GM12874 (cell line): ENCODE data around the gene RASA4B.

ENCODE experiments used
- TF ChIP-seq, protein P1 (sequence below): IDR thresholded peaks from 2 replicates; pipeline ENCODE4 v1.5.1; 2011; ENCODE audit warnings: low read depth, mild to moderate bottlenecking, control low read depth, low read length, moderate library complexity; ENCODE audit not compliant: insufficient read depth

Gene RASA4B

DNA sequence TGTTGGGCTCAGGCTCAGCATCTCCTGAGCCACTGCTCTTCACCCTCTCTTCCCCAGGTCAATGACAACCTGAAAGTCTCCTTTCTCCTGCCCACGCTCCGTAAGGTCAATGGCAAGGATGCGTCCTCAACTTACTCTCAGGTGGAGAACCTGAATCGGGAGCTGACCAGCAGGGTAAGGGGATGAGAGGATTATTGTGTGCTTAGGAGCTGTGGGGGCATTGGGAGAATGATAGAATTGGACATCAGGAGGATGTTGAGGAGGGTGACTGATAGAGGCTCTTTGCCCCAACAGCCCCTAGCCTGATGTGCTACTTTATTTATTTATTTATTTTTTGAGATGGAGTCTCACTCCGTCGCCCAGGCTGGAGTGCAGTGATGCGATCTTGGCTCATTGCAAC is 51.5 kb downstream of the RASA4B start:
- TF ChIP-seq, protein P1, sequence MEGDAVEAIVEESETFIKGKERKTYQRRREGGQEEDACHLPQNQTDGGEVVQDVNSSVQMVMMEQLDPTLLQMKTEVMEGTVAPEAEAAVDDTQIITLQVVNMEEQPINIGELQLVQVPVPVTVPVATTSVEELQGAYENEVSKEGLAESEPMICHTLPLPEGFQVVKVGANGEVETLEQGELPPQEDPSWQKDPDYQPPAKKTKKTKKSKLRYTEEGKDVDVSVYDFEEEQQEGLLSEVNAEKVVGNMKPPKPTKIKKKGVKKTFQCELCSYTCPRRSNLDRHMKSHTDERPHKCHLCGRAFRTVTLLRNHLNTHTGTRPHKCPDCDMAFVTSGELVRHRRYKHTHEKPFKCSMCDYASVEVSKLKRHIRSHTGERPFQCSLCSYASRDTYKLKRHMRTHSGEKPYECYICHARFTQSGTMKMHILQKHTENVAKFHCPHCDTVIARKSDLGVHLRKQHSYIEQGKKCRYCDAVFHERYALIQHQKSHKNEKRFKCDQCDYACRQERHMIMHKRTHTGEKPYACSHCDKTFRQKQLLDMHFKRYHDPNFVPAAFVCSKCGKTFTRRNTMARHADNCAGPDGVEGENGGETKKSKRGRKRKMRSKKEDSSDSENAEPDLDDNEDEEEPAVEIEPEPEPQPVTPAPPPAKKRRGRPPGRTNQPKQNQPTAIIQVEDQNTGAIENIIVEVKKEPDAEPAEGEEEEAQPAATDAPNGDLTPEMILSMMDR, result no peak

DNA sequence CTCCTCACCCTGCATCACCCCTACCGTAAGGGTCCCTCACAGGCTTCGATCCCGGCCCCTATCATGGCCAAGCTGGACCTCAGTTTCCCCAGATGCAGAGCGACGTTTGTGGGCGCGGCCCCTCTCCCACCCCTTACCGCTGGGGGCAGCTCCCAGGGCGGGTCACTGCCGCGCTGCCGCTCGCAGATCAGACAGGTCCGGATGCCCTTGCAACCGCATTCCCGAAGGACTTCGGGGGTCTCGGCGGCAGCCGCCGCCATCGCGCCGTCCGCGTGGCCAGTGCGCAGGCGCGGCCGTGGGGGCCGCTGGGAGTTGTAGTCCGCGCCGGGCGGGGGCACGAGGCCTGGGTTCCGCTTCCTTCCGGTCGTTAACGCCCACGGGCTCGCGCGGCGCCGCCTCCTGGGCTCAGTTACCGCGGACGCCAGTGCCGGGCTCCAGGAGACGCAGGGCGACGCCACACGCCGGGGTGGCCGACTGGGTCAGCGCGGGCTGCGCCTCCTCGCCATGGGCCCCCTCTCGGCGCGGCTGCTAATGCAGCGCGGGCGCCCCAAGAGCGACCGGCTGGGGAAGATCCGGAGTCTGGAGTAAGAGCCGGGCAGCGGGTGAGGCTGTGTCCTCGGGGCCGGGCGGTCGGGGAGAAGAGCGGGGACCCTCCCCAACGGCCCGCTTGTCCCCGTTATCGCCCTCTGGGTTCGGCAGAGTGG is 52.8 kb downstream of the RASA4B start, which contains the start of the genes ALKBH4 and LRWD1:
ALKBH4 (minus strand) TSS at position 287 of the 704 bp plus-strand sequence; CDS start at position 260, 27 bp downstream.
LRWD1 (plus strand) TSS at position 408 of the 704 bp plus-strand sequence; CDS start at position 505, 97 bp downstream.
- TF ChIP-seq, protein P1, result peak; percentile 32

DNA sequence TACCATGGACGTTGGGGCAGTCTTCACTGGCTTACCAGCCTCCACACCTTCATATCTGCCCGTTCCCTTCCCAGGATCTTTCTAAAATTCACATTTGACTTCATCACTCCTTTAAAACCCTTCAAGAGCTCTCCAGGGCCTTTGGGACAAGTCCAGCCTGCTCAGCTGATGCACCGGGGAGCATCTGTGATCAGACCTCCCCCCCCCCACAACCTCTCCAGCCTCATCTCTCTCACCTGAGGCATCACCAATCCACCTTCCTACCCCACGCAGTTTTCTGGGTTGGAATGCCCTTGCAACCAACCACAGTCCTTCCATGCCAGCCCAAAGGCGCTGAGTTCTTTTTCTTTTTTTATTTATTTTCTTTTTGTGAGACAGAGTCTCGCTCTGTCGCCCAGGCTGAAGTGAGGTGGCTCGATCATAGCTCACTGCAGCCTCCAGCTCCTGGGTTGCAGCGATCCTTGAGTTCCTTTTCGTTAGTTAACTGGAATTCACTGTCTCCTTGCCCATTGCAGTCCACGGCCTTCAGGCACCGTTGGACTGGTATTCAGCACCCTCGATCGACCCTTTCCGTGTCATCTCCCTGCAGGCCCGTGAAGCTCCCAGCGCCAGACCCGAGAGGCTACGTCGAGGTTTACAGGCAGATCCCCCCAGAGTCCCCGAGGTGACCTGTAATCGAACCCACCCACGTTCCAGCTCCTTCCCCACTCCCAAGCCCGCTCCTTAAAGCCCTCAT is 53.6 kb downstream of the RASA4B start:
- TF ChIP-seq, protein P1, result no peak

DNA sequence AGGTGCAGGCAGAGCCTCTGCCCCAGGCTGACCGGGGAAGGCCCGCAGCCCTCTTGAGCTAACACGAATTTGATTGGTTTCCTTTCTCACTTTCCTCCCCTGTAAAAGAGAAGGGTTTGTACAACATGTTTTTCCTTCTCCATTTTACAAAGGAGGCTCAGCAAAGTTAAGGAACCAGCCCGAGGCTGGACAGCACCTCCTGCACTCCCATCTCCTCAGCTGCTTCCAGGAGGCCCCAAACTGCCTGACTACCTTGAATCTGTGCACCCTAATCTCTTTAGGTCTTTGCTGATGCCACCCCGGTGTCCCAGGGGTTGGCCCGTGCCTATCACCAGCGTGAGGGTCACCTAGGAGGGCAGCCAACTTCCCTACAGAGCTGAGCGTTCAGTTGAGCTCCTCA is 57.1 kb downstream of the RASA4B start:
- TF ChIP-seq, protein P1, result no peak

DNA sequence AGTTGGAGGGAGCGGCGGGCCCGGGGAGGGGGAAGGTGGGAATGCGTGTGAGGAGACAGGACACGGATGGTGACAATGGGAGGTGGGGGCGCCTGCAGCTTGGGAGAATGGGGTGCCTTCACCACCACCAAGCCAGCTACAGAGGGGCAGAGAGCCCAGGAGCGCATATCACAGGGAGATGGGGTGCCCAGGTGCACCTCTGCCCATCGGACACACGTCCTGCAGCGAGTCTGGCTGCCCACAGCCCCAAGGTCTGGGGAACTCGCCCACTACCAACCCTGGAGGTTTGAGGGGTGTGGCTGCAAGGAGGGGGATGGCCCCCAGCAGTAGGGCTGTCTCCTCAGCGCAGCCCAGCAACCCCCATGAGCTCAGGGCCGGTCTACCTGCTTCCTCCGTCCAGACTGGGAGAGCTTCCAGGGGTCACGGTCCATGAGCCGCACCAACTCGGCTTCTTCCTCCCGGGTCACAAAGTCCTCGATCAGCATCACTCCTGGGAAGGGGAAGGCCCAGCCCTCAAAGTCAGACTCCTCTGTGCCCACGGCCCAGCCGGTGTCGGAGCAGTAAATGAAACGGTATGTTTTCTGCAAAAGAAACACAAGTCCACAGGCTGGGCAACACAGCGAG is 58.2 kb downstream of the RASA4B start:
- TF ChIP-seq, protein P1, result no peak

DNA sequence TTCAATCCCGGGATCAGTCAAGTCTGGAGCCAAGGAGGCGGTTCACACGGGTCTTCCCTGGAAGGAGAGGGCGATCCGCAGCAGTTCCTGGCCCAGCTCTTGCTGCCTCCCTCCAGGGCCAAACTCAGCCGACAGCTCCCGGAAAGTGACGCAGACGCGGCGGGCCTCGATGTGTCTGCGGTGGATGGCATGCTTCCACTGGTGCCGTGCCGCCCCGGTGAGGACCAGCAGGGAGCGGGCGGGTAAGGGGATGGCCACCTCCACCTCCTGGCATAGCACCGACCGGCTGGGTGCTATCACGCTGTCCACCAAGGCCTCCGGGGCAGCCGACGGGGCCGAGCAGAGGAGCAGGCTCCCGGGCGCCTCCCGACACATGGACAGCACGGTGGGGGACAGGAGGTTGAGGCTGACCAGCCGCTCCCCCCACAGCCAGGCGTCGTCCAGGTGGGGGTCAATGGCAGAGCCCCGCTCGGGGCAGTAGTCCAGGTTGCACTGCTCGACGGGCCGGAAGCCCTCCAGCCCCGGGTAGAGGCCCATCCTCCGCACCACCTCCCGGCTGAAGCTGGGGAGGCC is 60.1 kb downstream of the RASA4B start:
- TF ChIP-seq, protein P1, result no peak

DNA sequence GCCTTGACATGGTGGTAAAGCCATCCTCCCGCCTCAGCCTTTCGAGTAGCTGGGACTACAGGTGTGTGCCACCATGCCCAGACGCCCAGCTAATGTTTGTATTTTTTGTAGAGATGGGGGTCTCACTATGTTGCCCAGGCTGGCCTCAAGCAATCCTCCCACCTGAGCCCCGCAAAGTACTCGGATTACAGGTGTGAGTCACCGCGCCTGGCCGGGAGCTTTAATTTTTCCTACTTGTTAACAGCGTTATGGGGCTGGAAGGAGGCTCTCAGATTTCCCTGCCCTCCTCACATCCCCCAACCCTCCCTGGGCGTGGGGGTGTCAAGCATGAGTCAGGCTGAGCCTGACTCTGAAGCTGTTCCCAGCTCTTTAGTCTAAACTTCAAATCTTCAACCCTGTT is 61.2 kb downstream of the RASA4B start:
- TF ChIP-seq, protein P1, result no peak
